ENCODE data around the gene ZNF628.

ZNF628 gene

GRCh38 chr19:55461259-55461973, 15.0 kb upstream of the ZNF628 start, which contains the start of gene ISOC2:
TSS of gene ISOC2 (minus strand) at chr19:55461642. CDS start at chr19:55456486, 5,156 bp downstream.
- peak within 1 kb of the TSS; percentile 85 for H3K4me3 ChIP-seq
- TF ChIP-seq CTCF (IDR thresholded peaks at IDR 0.05), result no peak
- peak; percentile 100 for DNase-seq (ENCODE audit: low spot score)

GRCh38 chr19:55461974-55462626, 14.3 kb upstream of the ZNF628 start:
- no peak for DNase-seq (ENCODE audit: low spot score)
- H3K27ac ChIP-seq, result peak overlapping the region in 1 of 2 donors; percentile 82

More at GRCh38 chr19:55461259-55461973, 15.0 kb upstream of the ZNF628 start, which contains the start of gene ISOC2:
- peak within 1 kb of the TSS; percentile 78 to 96 for H3K27ac ChIP-seq

GRCh38 chr19:55462722-55463121, 13.7 kb upstream of the ZNF628 start:
- Histone ChIP-seq H3K27ac (no peak overlapping the region), H3K4me3 (no peak overlapping the region)
- no peak for DNase-seq (ENCODE audit: low spot score)
- TF ChIP-seq CTCF (IDR thresholded peaks at IDR 0.05), result no peak

More at GRCh38 chr19:55461974-55462626, 14.3 kb upstream of the ZNF628 start:
- no peak for TF ChIP-seq CTCF (IDR thresholded peaks at IDR 0.05)
- peak overlapping the region; percentile 85 for H3K4me3 ChIP-seq

- Histone ChIP-seq H3K4me3 (no peak overlapping the region), H3K27ac (no peak overlapping the region)
- TF ChIP-seq CTCF (IDR thresholded peaks at IDR 0.05), result no peak
- DNase-seq (ENCODE audit: low spot score), result no peak
Measured at GRCh38 chr19:55463583-55464031, 12.8 kb upstream of the ZNF628 start.

- Histone ChIP-seq H3K4me3 (no peak overlapping the region), H3K27ac (no peak overlapping the region)
- DNase-seq (ENCODE audit: low spot score), result no peak
- no peak for TF ChIP-seq CTCF (IDR thresholded peaks at IDR 0.05)
Measured at GRCh38 chr19:55464039-55464661, 12.3 kb upstream of the ZNF628 start.

- no peak within 1 kb of the TSS for H3K27ac ChIP-seq
Measured at GRCh38 chr19:55464662-55465054, 11.8 kb upstream of the ZNF628 start, which contains the start of gene C19orf85. TSS of gene C19orf85 (minus strand) at chr19:55464751. CDS start at chr19:55464554, 197 bp downstream.

More at GRCh38 chr19:55464662-55465054, 11.8 kb upstream of the ZNF628 start, which contains the start of gene C19orf85:
- no peak for TF ChIP-seq CTCF (IDR thresholded peaks at IDR 0.05)
- no peak for DNase-seq (ENCODE audit: low spot score)
- no peak within 1 kb of the TSS for H3K4me3 ChIP-seq

All from coronary artery (tissue), 2 donors.